ENCODE data around the gene MLH3.

GRCh38 chr14:75049136-75049535 lies 2.1 kb downstream of the MLH3 start:
- TF ChIP-seq CTCF (IDR thresholded peaks at IDR 0.05; ENCODE audit: low read depth, low read length) (no peak), MAX (IDR thresholded peaks at IDR 0.05; ENCODE audit: low read depth, low read length) (no peak), POLR2A (IDR thresholded peaks at IDR 0.05; ENCODE audit: extremely low read depth, insufficient read length) (no peak)

Measured in NB4 (cell line).